A549 (cell line): ENCODE results near the gene TIMP1. TPM values are rescaled to one million over a fixed set of nuclear protein-coding genes. Genes with fewer than 3 reads are reported as not detected.
A peak's percentile ranks its signal among the peaks of the same experiment; 100 is the strongest.

Source experiments
- ATAC-seq, 2 experiments: fragments of 200-7000 bp in 1 of 2; fragments of >200 bp in 1 of 2; cut with Nextera tagmentation in 1 of 2; cut with Tn5 transposase in 1 of 2; 3 replicates each; pipeline versions ENCODE4 v1.8.0 to v1.9.1; 2018 to 2020; ENCODE audit warnings: mild to moderate bottlenecking in 1 of 2, moderate library complexity in 1 of 2
- CTCF ChIA-PET: fragments of 300-600 bp; sonication (Branson Sonifier 250); formaldehyde crosslinking; extraction: SDS; loops from one replicate; lab custom pipeline; 2021; ENCODE audit warnings: antibody characterized with exemption, inconsistent platforms; lab: Yijun Ruan, JAX
- POLR2A ChIA-PET: fragments of 350-600 bp; formaldehyde crosslinking; extraction: SDS; loops from one replicate; lab custom pipeline; 2021; ENCODE audit warnings: antibody characterized with exemption, inconsistent platforms; lab: Yijun Ruan, JAX
- DNase-seq, 2 experiments: peaks; one replicate each; pipeline versions ENCODE4 v3.0.0 to v3.0.0-alpha.2; 2011 to 2016; ENCODE audit warnings: low read depth in 1 of 2, low spot score in 1 of 2
- FAIRE-seq: peaks from 2 replicates; lab custom pipeline; 2011; peaks lifted over from hg19 to GRCh38; lab: Jason Lieb, UNC
- H3K27ac ChIP-seq, 2 experiments: fragments of >200 bp; sonication (Bioruptor Twin); formaldehyde crosslinking; 3 replicates each; pipeline ENCODE4 v1.5.1; 2016 to 2017
- H3K4me1 ChIP-seq: fragments of >200 bp; sonication (Bioruptor Twin); formaldehyde crosslinking; 3 replicates; pipeline ENCODE4 v1.6.1; 2016
- H3K4me2 ChIP-seq: fragments of >200 bp; sonication (Bioruptor Twin); formaldehyde crosslinking; 3 replicates; pipeline ENCODE4 v1.6.1; 2016
- H3K4me3 ChIP-seq: fragments of >200 bp; sonication (Bioruptor Twin); formaldehyde crosslinking; 3 replicates; pipeline ENCODE4 v1.5.1; 2016
- H3K9me3 ChIP-seq: fragments of >200 bp; sonication (Bioruptor Twin); formaldehyde crosslinking; 3 replicates; pipeline ENCODE4 v1.6.1; 2016
- ATOH8 ChIP-seq: fragments of 250-450 bp; sonication (Bioruptor Pico); IDR thresholded peaks from 2 replicates; pipeline ENCODE4 v1.5.0; 2020; ENCODE audit warnings: low read depth, mild to moderate bottlenecking, moderate library complexity
- BCL3 ChIP-seq: fragments of >200 bp; sonication (Bioruptor Twin); formaldehyde crosslinking; IDR thresholded peaks from 3 replicates; pipeline ENCODE4 v1.6.1; 2016
- BHLHE40 ChIP-seq: IDR thresholded peaks from 2 replicates; pipeline ENCODE4 v1.6.1; 2012; ENCODE audit warnings: low read depth, low read length, inconsistent platforms
- CBX2 ChIP-seq: fragments of 200-600 bp; sonication (generic); IDR thresholded peaks from 2 replicates; pipeline ENCODE4 v1.6.1; 2016; ENCODE audit warnings: low read depth, mild to moderate bottlenecking, borderline replicate concordance
- CEBPB ChIP-seq, 2 experiments: fragments of >200 bp in 1 of 2; sonication (Bioruptor Twin) in 1 of 2; formaldehyde crosslinking in 1 of 2; IDR thresholded peaks; 2 replicates each; pipeline ENCODE4 v1.6.1; 2012 to 2016
- CHD2 ChIP-seq: fragments of 150-350 bp; IDR thresholded peaks from 2 replicates; pipeline ENCODE4 v1.6.1; 2014; ENCODE audit warnings: low read length; ENCODE audit not compliant: partially characterized antibody
- CHD4 ChIP-seq: fragments of 200-600 bp; sonication (generic); IDR thresholded peaks from 2 replicates; pipeline ENCODE4 v1.6.1; 2016; ENCODE audit warnings: antibody characterized with exemption, mild to moderate bottlenecking, borderline replicate concordance
- E2F6 ChIP-seq: IDR thresholded peaks from 2 replicates; pipeline ENCODE4 v1.6.1; 2012; ENCODE audit warnings: low read depth, borderline replicate concordance
- EHMT2 ChIP-seq: fragments of 200-600 bp; sonication (generic); IDR thresholded peaks from 2 replicates; pipeline ENCODE4 v1.6.1; 2016; ENCODE audit warnings: antibody characterized with exemption, low read depth, mild to moderate bottlenecking, moderate library complexity
- EP300 ChIP-seq, 2 experiments: fragments of >200 bp; sonication (Bioruptor Twin); formaldehyde crosslinking; IDR thresholded peaks; 2 replicates in 1 of 2; 3 replicates in 1 of 2; pipeline ENCODE4 v1.6.1; 2016 to 2017
- ESRRA ChIP-seq: fragments of 150-350 bp; IDR thresholded peaks from 2 replicates; pipeline ENCODE4 v1.6.1; 2014; ENCODE audit warnings: mild to moderate bottlenecking, low read length, borderline replicate concordance
- FOSL2 ChIP-seq, 2 experiments: fragments of 450-650 bp in 1 of 2; fragments of >200 bp in 1 of 2; sonication (Bioruptor Twin) in 1 of 2; formaldehyde crosslinking; IDR thresholded peaks; 2 replicates each; pipeline versions ENCODE4 v1.5.0 to v1.6.1; 2016 to 2020; ENCODE audit warnings: mild to moderate bottlenecking in 1 of 2, moderate library complexity in 1 of 2
- HDAC2 ChIP-seq: fragments of 200-600 bp; sonication (generic); IDR thresholded peaks from 2 replicates; pipeline ENCODE4 v1.6.1; 2016
- HES2 ChIP-seq: fragments of >200 bp; sonication (Bioruptor Twin); formaldehyde crosslinking; IDR thresholded peaks from 2 replicates; pipeline ENCODE4 v1.6.1; 2016
- HEYL ChIP-seq: fragments of 250-450 bp; sonication (Bioruptor Pico); IDR thresholded peaks from 2 replicates; pipeline ENCODE4 v1.8.0; 2021; ENCODE audit warnings: mild to moderate bottlenecking, moderate library complexity
- HOXA7 ChIP-seq: fragments of 250-450 bp; sonication (Bioruptor Pico); IDR thresholded peaks from 2 replicates; pipeline ENCODE4 v1.5.0; 2020; ENCODE audit warnings: mild to moderate bottlenecking, moderate library complexity
- HOXB13 ChIP-seq: fragments of 250-450 bp; sonication (Bioruptor Pico); IDR thresholded peaks from 2 replicates; pipeline ENCODE4 v1.5.0; 2020; ENCODE audit warnings: low read depth, mild to moderate bottlenecking, moderate library complexity
- JUNB ChIP-seq: fragments of >200 bp; sonication (Bioruptor Twin); formaldehyde crosslinking; IDR thresholded peaks from 2 replicates; pipeline ENCODE4 v1.6.1; 2016
- KDM5A ChIP-seq: fragments of 200-600 bp; sonication (generic); IDR thresholded peaks from 2 replicates; pipeline ENCODE4 v1.6.1; 2016; ENCODE audit warnings: antibody characterized with exemption, mild to moderate bottlenecking
- MAFK ChIP-seq: fragments of 450-650 bp; IDR thresholded peaks from 2 replicates; pipeline ENCODE4 v1.6.1; 2014; ENCODE audit not compliant: partially characterized antibody
- NFE2L2 ChIP-seq: fragments of 150-350 bp; conservative IDR thresholded peaks from 2 replicates; pipeline ENCODE4 v1.6.1; 2014; ENCODE audit warnings: low read length
- RARB ChIP-seq: fragments of 250-450 bp; sonication (Bioruptor Pico); IDR thresholded peaks from 2 replicates; pipeline ENCODE4 v1.8.0; 2021; ENCODE audit warnings: mild to moderate bottlenecking, moderate library complexity
- REST ChIP-seq: fragments of 200-600 bp; sonication (generic); IDR thresholded peaks from 2 replicates; pipeline ENCODE4 v1.6.1; 2016; ENCODE audit warnings: antibody characterized with exemption, mild to moderate bottlenecking, moderate library complexity
- TFCP2L1 ChIP-seq: fragments of 250-450 bp; sonication (Bioruptor Pico); IDR thresholded peaks from 2 replicates; pipeline ENCODE4 v1.5.0; 2021; ENCODE audit warnings: mild to moderate bottlenecking
- USF2 ChIP-seq: fragments of 450-650 bp; IDR thresholded peaks from 2 replicates; pipeline ENCODE4 v1.6.1; 2014; ENCODE audit warnings: antibody characterized with exemption
- ZFP36 ChIP-seq: fragments of 450-650 bp; IDR thresholded peaks from 2 replicates; pipeline ENCODE4 v1.6.1; 2014; ENCODE audit warnings: borderline replicate concordance; ENCODE audit not compliant: partially characterized antibody
- ZSCAN20 ChIP-seq: fragments of 250-450 bp; sonication (Bioruptor Pico); IDR thresholded peaks from 2 replicates; pipeline ENCODE4 v1.8.0; 2022; ENCODE audit warnings: mild to moderate bottlenecking, moderate library complexity
- WGBS: methylation state at CpG from one replicate; pipeline ENCODE4 v1.1.6; 2017; ENCODE audit errors: missing lambda C conversion rate; 5-methylcytosine and 5-hydroxymethylcytosine counted together
- polyA plus RNA-seq, 4 experiments: library from polyadenylated mRNA; depleted of rRNA in 3 of 4; stranded (reverse); fragments of >200 nt; fragmentation: RNase III in 1 of 4; extraction: RNeasy Plus Mini Kit Qiagen cat#74134 plus additional on column Dnase treatment in 1 of 4; gene quantifications; 2 replicates in 3 of 4; 3 replicates in 1 of 4; pipeline ENCODE4 v1.2.3, GENCODE V29; 2011 to 2017

TIMP1 gene
- polyA plus RNA-seq, 2 of the 4 experiments (the other 2 are of a cell fraction), result 83.2 to 144 TPM

- ChIA-PET POLR2A (no interaction called here), CTCF (interaction anchor here (1.6 kb wide), 1 partner anchor 61 kb away, joined by 3 read pairs; the partner anchor contains the start of gene CFP)
- no peaks in the 10 kb centered on the region for H3K9me3 ChIP-seq
- no peak overlapping the region for H3K4me2 ChIP-seq
- TF ChIP-seq HDAC2, result no peak
- TF ChIP-seq ZSCAN20 (CRISPR knock-in tag), result no peak
- no peak for TF ChIP-seq HOXA7 (CRISPR knock-in tag)
- no peak for TF ChIP-seq FOSL2 (IDR thresholded peaks at IDR 0.05)
- TF ChIP-seq FOSL2 (CRISPR knock-in tag; IDR thresholded peaks at IDR 0.05), result no peak
- no peak for TF ChIP-seq CHD4
- TF ChIP-seq ATOH8 (CRISPR knock-in tag), result no peak
- TF ChIP-seq CHD2, result no peak
- no peak for TF ChIP-seq REST
- no peak for TF ChIP-seq BCL3
- no peak for TF ChIP-seq RARB (CRISPR knock-in tag)
- TF ChIP-seq BHLHE40, result no peak
- no peak for TF ChIP-seq EHMT2
- TF ChIP-seq ZFP36, result no peak
- TF ChIP-seq CEBPB (IDR thresholded peaks at IDR 0.05), result no peak
- no peak for TF ChIP-seq HES2
- TF ChIP-seq HOXB13, result no peak
- no peak for TF ChIP-seq HEYL (CRISPR knock-in tag)
- H3K4me1 ChIP-seq, result 0 out of 3 replicates have a peak, but pooled peaks cover 6% of the 10 kb centered on the region
- peak; percentile 31 to 70; a peak in 3 of 6 replicates for ATAC-seq
- 95% methylated on average over 6 of the region's 13 CpGs for WGBS
- no peak overlapping the region for H3K4me3 ChIP-seq
- FAIRE-seq, result no peak
- no peak overlapping the region for H3K27ac ChIP-seq
- DNase-seq, result peak; percentile 29 to 48
These were observed 13.5 kb upstream of the TIMP1 start for GRCh38 chrX:47568656-47569295.

- Histone ChIP-seq H3K27ac (no peak overlapping the region), H3K9me3 (no peaks in the 10 kb centered on the region), H3K4me2 (no peak overlapping the region), H3K4me3 (no peak overlapping the region), H3K4me1 (0 out of 3 replicates have a peak, but pooled peaks cover 6% of the 10 kb centered on the region)
- DNase-seq (no peak), FAIRE-seq (no peak), ATAC-seq (no peak)
- WGBS, result no CpG with 5 or more reads among the region's 8 CpGs
- POLR2A ChIA-PET, result no interaction called here
- CTCF ChIA-PET, result interaction anchor here (0.5 to 0.7 kb wide), 2 partner anchors 9 to 37 kb away, joined by 3 read pairs; no protein-coding TSS in a partner anchor
- TF ChIP-seq NFE2L2, result no peak
- no peak for TF ChIP-seq HEYL (CRISPR knock-in tag)
- TF ChIP-seq MAFK, result no peak
- no peak for TF ChIP-seq HES2
- TF ChIP-seq CBX2, result no peak
- no peak for TF ChIP-seq ESRRA
- no peak for TF ChIP-seq TFCP2L1
- no peak for TF ChIP-seq USF2
- no peak for TF ChIP-seq CEBPB (IDR thresholded peaks at IDR 0.05)
- TF ChIP-seq CHD2, result no peak
- TF ChIP-seq EP300 (IDR thresholded peaks at IDR 0.05), result no peak
- TF ChIP-seq E2F6, result no peak
- no peak for TF ChIP-seq JUNB
- no peak for TF ChIP-seq KDM5A
- TF ChIP-seq FOSL2 (IDR thresholded peaks at IDR 0.05), result no peak
- no peak for TF ChIP-seq FOSL2 (CRISPR knock-in tag; IDR thresholded peaks at IDR 0.05)
These were observed 11.4 kb upstream of the TIMP1 start for GRCh38 chrX:47570794-47571193.
